GM12874 (cell line): Measurements from ENCODE around the gene PP2D1.

ENCODE experiments used
- CTCF ChIP-seq: IDR thresholded peaks from 2 replicates; pipeline ENCODE4 v1.5.1; 2011; ENCODE audit warnings: low read depth, mild to moderate bottlenecking, control low read depth, low read length, moderate library complexity; ENCODE audit not compliant: insufficient read depth

The PP2D1 gene

GRCh38 chr3:19937459-19938294, 74.4 kb downstream of the PP2D1 start:
- no peak for TF ChIP-seq CTCF
